22Rv1 (cell line): ENCODE data around the gene ZDHHC8.

ENCODE experiments used
- H3K27ac ChIP-seq: fragments of 450-650 bp; 2 replicates; pipeline ENCODE4 v1.5.1; 2017
- ZFX ChIP-seq: fragments of 450-650 bp; IDR thresholded peaks from 2 replicates; pipeline ENCODE4 v1.6.1; 2017; ENCODE audit warnings: antibody characterized with exemption, borderline replicate concordance
- TF ChIP-seq, protein P1 (sequence below): fragments of 450-650 bp; IDR thresholded peaks from 2 replicates; pipeline ENCODE4 v1.5.1; 2017; ENCODE audit warnings: mild to moderate bottlenecking

The ZDHHC8 gene

DNA sequence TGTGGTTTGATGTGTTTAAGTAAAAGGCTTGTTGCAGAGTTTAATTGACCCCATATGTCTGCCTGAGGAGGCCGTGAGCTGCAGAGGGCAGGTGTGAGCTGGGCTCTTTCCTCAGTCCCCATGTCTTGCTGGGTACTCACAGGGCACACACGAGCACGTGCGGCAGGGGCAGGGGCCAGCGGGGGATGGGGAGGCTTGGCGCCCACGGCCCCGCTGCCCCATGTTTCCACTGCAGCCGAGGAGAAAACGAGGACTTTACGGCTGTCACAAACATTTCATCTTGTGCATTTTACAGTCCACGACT is 43.9 kb downstream of the ZDHHC8 start:
- no peak for TF ChIP-seq ZFX
- TF ChIP-seq, protein P1, sequence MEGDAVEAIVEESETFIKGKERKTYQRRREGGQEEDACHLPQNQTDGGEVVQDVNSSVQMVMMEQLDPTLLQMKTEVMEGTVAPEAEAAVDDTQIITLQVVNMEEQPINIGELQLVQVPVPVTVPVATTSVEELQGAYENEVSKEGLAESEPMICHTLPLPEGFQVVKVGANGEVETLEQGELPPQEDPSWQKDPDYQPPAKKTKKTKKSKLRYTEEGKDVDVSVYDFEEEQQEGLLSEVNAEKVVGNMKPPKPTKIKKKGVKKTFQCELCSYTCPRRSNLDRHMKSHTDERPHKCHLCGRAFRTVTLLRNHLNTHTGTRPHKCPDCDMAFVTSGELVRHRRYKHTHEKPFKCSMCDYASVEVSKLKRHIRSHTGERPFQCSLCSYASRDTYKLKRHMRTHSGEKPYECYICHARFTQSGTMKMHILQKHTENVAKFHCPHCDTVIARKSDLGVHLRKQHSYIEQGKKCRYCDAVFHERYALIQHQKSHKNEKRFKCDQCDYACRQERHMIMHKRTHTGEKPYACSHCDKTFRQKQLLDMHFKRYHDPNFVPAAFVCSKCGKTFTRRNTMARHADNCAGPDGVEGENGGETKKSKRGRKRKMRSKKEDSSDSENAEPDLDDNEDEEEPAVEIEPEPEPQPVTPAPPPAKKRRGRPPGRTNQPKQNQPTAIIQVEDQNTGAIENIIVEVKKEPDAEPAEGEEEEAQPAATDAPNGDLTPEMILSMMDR, result no peak

DNA sequence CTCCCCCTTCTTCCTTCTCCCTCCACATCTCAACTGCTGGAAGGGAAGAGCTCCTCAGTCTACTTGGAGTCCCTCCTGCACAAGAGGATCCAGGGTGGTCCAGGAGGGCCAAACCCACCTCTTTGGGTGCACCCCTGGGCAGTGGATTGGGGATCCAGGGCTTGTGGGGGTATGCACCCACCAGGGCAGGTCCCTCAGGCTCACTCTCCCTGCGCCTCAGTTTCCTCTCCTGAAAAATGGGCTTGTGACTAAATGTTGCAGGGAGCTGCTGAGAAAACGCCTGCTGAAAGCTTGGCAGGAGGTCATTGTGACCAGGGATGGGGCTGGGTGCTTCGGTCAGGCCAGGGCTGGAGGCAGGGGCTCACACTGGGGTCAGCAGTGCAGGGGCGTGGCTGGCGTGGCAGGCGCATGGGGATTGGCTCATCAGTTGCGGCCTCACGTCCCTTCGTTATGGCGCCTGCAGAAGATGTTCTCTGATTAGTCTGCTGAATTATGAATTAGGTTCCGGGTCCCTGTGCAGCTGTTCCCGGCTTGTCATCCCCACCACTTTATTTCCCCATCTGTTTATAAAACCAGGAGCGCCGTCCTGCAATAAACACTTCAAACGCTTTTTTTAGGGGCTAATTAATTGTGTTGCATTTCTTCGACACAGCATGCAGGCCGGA is 44.9 kb downstream of the ZDHHC8 start:
- H3K27ac ChIP-seq, result no peak overlapping the region
- TF ChIP-seq, protein P1, result no peak
- TF ChIP-seq ZFX, result no peak

More for the DNA sequence above, 43.9 kb downstream of the ZDHHC8 start:
- no peak overlapping the region for H3K27ac ChIP-seq

- H3K27ac ChIP-seq, result no peak overlapping the region
- TF ChIP-seq, protein P1, result no peak
- TF ChIP-seq ZFX, result no peak
These were observed 45.8 kb downstream of the ZDHHC8 start for GRCh38 chr22:20177217-20177911.

DNA sequence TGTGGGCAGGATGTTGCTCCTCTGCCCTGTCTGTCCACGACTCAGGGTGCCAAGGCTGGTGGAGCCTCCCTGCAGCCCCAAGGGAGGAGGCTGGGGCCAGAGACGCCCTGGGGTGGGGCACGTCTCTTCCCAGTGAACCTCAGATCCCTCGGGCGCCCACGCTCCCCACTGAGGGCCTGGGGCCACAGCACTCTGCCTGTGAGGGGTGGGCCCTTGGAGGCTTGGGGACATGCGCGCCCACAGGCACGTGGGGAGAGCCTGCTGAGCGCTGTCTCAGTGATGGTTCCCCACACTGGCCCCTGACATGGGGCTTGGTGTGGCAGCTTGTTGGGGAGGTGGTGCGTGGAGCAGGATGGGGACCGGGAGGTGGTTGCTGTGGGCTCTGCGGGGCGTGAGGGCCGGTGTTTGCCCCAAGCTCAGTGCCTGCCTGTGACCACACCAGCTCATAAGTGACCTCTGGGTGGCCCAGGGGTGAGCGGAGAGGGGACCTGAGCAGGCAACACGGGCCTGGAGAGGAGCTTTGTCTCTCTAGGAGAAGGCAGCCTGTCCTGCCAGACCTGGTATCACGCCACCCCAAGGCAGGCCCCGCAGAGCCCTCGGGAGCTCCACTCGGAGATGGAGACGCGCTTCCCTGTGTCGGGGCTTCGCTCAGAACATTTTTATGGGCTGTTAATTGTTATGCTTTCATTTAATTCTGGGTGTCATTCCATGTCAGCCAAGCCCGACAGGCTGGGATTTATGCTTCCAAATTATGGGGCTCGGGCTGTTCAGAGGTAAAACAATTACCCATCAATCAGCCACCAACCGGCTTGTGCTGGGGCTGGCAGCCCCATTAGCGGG is 46.7 kb downstream of the ZDHHC8 start:
- no peak overlapping the region for H3K27ac ChIP-seq
- TF ChIP-seq ZFX, result no peak

DNA sequence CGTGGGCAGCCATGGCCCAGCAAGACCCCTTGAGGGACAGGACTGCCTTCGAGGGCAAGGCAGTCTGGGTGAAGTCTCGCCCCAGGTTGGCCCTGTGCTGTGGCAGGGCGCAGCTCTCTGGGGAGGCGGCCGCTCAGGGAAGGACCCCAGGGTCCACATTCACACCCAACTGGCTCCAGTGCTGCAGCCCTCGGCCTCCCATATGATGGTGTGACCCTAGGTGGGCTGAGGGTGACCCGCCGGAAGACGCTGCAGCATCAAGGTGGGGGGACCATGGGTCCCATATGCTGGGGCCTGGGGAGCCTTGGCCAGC is 47.3 kb downstream of the ZDHHC8 start:
- TF ChIP-seq ZFX, result no peak
- TF ChIP-seq, protein P1, result no peak
- no peak overlapping the region for H3K27ac ChIP-seq

GRCh38 chr22:20179455-20180244 is 48.0 kb downstream of the ZDHHC8 start:
- TF ChIP-seq, protein P1, result no peak
- TF ChIP-seq ZFX, result no peak
- no peak overlapping the region for H3K27ac ChIP-seq

- no peak overlapping the region for H3K27ac ChIP-seq
- no peak for TF ChIP-seq ZFX
- TF ChIP-seq, protein P1, result peak; percentile 61
These were observed 48.6 kb downstream of the ZDHHC8 start for GRCh38 chr22:20180245-20180630.
